Jurkat, Clone E6-1 (cell line): Measurements from ENCODE around the gene HAX1.

Experiments used
- DNase-seq: peaks from one replicate; pipeline ENCODE4 v3.0.0-alpha.2; 2011; ENCODE audit warnings: low read depth, low spot score
- H3K4me3 ChIP-seq: 2 replicates; pipeline ENCODE4 v1.5.1; 2011; ENCODE audit warnings: mild to moderate bottlenecking, low read length, control low read depth, moderate library complexity

HAX1 gene

DNA sequence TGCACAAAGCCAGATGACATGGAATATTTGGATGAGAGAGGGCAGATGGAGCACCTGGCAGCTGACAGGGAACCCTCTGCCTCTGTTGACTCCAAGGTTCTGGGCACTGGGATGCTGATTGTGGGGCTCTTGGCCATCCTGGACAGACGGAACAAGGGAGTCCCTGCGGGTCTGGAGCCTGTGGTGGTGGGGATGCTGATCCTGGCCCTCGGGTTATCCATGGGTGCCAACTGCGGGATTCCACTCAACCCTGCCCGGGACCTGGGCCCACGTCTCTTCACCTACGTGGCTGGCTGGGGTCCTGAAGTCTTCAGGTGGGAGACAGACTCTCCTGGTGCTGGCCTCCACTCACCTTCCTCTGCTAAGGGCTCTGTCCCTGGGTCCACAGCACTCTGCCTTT lies 51.1 kb downstream of the HAX1 start:
- DNase-seq, result no peak
- H3K4me3 ChIP-seq, result no peak overlapping the region

DNA sequence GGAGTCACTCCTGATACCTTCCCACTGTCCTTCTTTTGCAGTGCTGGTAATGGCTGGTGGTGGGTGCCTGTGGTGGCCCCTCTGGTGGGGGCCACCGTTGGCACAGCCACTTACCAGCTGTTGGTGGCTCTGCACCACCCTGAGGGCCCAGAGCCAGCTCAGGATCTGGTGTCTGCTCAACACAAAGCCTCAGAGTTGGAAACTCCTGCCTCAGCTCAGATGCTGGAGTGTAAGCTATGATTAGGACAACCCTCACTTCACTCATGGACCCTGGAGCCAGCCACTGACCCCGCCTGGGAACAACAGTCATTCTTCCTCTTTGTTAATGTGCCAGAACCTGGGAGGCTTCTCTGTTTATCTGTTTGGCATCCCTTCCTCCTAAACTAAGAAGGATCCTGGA lies 51.8 kb downstream of the HAX1 start:
- H3K4me3 ChIP-seq, result peak overlapping the region; percentile 93
- DNase-seq, result no peak

DNA sequence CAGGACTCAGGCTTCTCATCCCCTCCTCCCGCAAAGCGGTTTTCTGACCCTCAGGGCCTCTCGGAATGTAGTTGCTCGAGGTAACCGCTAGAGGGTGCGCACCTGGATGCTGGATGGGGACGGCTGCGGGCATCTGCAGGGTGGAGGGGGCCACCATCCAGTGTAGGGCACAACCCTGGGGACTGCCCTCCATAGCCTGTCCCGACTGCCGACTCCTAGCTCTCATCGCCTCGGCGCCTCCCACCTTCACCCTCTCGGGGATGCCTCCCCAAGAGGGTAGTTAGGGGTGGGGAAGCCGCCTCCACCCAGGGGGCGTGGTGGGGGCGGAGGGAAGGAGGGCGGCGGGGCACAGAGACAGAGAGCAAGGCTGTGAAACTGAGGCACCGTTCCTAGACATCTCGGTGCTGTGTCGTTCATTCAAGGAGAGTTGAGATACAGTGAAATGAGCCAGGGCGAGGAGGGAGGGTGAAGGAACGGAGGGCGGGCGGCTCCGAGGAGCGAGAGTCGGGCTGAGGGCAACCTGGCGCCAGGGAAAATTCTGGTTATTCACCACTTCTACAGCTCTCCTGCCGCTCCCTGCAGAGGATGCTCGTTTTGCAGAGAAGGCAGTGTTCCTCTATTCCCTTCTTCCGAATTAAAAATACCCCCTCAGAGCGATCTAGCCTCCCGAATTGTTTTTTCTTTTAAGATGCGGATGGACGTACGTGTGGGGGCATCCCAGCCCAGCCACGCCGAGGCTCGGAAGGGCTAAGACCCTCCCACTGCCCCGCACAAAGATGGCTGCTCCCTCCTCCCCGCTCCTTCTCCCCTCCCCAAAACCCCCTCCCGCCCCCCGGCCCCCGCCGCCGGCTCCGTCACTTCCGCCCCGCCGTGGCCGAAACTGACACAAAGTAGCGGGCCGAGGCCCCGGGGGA lies 52.5 kb downstream of the HAX1 start, which contains the start of gene ATP8B2:
TSS of gene ATP8B2 (plus strand) at position 857 of the 914 bp plus-strand sequence. CDS start 2,617 bp downstream, outside the sequence.
- peak within 1 kb of the TSS; percentile 93 for H3K4me3 ChIP-seq
- DNase-seq, result peak; percentile 87
